ENCODE data around the gene RUNX1. TPM values are rescaled to one million over a fixed set of nuclear protein-coding genes. Genes with fewer than 3 reads are reported as not detected.
"Not testable (repeated sequence)": the region's sequence is repeated elsewhere in the genome, so short reads cannot be mapped to it uniquely, and the experiment has no call there.

RUNX1 gene
- total RNA-seq, 1 donor from 2014 or later: 0.41 TPM

GRCh38 chr21:34996304-34997101 lies 52.6 kb downstream of the RUNX1 start:
- no peak for DNase-seq (ENCODE audit: low spot score in 2 of 2)
- no peak for FAIRE-seq

DNA sequence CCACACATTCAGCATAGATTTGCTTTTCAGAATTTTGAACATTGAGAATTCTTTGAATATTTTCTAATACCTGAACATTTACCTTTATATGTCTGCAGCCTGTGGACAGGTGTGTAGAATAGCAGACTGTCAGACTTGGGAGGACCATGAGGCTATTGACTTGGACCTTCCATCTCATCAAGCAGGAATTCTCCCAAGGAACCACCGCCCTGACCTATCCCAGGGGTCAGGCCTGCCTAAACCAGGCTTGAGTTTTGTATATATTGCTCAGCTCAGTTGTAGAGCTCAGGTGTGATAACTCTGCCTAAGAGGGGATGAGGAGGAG lies 53.2 kb downstream of the RUNX1 start:
- no peak for FAIRE-seq
- no peak for DNase-seq (ENCODE audit: low spot score in 2 of 2)

DNA sequence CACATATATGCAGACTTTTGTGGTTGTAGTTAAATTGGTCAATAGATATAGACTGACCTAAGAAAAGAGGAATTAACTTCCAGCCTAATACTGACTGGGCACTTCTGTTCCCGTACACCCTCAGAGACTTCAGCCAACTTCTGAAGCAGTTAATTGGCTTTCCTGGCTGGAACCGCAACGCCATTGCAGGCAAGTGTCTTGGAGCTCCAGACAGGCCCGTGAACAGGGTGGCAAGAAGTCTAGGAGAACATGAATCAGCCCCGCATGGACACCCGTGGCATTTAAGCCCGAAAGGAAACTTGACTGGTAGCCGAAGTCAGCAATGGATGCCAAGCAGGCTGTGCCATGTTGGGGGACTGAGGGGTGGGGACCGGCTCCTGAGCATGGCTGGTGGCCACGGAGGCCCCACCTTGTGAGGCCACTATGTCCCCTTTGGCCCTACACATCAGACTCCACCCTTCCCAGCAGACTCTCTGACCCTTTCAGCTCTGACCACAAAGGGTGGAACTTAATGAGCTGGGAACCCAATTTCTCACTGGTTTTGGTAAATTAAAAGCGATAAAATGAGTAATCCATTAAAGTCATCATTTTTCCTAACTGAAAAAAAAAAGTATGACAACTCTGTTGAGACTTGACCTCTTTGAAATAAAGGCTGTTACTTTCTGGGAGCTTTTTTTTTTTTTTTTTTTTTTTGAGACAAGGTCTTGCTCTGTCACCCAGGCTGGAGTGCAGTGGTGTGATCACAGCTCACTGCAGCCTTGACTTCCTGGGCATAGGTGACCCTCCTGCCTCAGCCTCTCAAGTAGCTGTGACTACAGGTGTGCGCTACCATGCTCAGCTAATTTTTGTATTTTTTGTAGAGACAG lies 54.1 kb downstream of the RUNX1 start:
- FAIRE-seq (no peak), DNase-seq (ENCODE audit: low spot score in 2 of 2) (no peak)

DNA sequence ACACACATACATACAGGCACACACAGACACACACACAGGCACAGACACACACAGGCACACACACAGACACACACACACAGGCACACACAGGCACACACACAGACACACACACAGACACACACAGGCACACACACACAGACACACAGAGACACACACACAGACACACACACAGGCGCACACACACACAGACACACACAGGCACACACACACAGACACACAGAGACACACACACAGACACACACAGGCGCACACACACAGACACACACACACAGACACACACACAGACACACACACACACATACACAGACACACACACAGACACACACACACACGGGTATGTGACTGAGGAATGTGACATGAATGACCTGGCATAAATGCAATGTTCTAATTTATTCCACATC lies 55.6 kb downstream of the RUNX1 start:
- not testable (repeated sequence) for DNase-seq (ENCODE audit: low spot score in 2 of 2); FAIRE-seq

GRCh38 chr21:34992736-34993398 lies 56.2 kb downstream of the RUNX1 start:
- no peak for FAIRE-seq
- no peak for DNase-seq (ENCODE audit: low spot score in 2 of 2)

GRCh38 chr21:34992180-34992579 lies 56.9 kb downstream of the RUNX1 start:
- DNase-seq (ENCODE audit: low spot score in 2 of 2): no peak
- no peak for FAIRE-seq

GRCh38 chr21:34991366-34991957 lies 57.6 kb downstream of the RUNX1 start:
- no peak for DNase-seq (ENCODE audit: low spot score in 2 of 2)
- no peak for FAIRE-seq

GRCh38 chr21:34990842-34991241 lies 58.3 kb downstream of the RUNX1 start:
- FAIRE-seq (no peak), DNase-seq (ENCODE audit: low spot score in 2 of 2) (no peak)

- FAIRE-seq: no peak
Measured at GRCh38 chr21:34989337-34990151, 59.6 kb downstream of the RUNX1 start.

DNA sequence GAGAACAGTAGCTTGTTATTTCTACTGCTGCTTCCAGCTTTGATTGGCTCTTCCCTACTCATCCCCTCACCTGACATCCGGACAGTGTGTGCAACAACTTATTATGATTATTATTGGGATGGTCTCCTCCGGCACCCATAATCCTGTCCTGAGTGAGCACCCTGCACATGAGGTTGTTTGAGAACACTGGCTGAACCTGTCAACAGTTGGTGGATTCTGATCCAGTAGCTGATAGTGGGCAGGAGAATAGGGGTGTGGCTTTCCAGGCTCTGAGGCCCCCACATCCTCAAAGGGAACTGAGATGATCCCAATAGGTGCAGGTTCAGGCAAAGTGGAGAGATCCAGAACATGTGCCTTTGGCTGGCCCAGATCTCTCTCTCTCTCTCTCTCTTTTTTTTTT lies 60.5 kb downstream of the RUNX1 start:
- DNase-seq (ENCODE audit: low spot score in 2 of 2): no peak
- no peak for FAIRE-seq

More at GRCh38 chr21:34989337-34990151, 59.6 kb downstream of the RUNX1 start:
- peak in 1 of 2 donors; percentile 22 for DNase-seq (ENCODE audit: low spot score in 2 of 2)

DNA sequence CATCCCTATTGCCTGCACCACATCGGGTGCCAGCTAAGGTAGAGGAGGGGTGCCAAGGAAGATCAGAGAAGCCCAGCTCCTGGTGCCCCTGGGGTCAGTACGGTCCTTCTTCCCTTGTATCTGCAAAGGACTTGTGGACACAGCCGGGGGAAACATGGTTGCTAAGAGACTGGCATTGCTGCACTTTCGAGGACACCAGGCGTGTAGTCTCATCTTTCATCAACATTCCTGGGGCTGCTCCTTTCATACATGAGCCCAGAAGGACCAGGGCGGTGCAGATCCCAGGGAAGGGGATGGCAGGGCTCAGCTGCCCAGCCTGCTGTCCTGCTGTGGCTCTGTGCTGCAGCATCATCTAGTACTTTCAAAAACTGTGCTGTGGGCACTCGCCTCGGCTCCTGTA lies 61.0 kb downstream of the RUNX1 start:
- no peak for DNase-seq (ENCODE audit: low spot score in 2 of 2)

DNA sequence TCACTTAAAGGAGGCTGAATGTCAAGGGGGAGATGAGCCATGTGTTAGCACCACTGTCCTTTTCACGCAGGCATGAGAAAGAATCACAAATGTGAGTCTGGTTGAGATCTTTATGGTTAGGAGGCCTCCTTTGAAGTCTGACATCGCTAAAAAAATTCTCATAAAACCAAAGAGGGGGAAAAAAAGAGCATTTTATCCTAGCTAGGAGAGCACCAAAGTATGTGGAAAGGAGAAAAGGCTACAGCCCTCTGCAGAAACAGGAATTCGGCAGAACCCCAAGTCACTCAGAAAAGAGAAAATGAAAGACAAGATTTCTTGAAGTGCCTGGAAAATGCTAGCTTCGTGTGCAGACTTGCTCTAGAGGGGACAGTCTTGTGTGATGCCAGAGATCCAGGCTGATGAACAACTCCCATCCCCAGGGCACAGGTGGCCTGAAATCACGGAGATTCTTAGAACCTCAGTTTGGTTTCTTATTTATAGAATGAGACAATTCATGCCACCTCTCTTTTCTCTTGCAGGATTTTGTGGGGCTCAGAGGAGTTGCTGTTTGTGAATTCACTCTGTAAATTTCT lies 61.5 kb downstream of the RUNX1 start:
- FAIRE-seq: no peak

More for the DNA sequence above, 61.0 kb downstream of the RUNX1 start:
- no peak for FAIRE-seq

DNA sequence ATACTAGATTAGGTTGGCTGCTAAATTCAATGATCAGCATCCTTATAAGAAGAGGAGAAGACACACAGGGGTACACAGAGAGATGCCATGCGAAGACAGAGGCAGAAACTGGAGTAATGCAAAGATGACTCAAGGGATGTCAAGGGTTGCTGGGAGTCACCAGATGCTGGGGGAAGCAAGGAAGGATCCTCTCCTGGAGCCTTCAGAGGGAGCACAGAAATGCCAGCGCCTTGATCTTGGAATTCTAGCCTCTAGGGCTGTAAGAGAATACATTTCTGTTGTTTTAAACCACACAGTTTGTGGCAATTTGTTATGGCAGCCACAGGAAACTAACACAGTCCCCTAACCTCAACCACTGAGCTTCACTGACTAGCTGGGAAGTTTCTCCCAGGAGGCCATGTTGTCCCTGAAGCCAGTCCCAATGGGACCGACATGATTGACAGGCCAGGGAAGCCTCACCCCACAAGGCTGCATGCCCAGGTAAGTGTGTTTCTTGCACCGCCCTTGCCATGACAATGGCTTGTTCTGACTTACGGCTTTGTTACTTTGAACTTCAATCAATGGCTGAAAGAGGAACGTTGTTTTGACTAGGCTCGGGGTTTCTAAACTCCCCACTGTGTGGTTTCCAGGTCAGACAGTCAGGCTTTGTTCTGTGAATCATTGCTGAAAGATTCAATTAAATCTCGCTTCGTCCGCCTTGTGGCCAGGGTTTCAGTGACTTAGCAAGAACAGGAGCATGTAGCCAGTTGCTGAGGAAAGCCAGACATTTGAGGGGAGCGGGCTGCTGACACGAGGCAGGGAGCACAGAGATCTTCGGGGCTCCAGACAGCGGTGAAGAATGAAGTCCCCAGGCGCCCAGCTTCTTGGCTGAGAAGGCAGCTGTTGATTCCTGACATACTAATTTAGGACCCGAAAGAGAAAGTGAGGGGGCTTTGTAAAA lies 62.3 kb downstream of the RUNX1 start:
- DNase-seq (ENCODE audit: low spot score in 2 of 2) (no peak), FAIRE-seq (no peak)

More for the DNA sequence above, 61.5 kb downstream of the RUNX1 start:
- no peak for DNase-seq (ENCODE audit: low spot score in 2 of 2)

DNA sequence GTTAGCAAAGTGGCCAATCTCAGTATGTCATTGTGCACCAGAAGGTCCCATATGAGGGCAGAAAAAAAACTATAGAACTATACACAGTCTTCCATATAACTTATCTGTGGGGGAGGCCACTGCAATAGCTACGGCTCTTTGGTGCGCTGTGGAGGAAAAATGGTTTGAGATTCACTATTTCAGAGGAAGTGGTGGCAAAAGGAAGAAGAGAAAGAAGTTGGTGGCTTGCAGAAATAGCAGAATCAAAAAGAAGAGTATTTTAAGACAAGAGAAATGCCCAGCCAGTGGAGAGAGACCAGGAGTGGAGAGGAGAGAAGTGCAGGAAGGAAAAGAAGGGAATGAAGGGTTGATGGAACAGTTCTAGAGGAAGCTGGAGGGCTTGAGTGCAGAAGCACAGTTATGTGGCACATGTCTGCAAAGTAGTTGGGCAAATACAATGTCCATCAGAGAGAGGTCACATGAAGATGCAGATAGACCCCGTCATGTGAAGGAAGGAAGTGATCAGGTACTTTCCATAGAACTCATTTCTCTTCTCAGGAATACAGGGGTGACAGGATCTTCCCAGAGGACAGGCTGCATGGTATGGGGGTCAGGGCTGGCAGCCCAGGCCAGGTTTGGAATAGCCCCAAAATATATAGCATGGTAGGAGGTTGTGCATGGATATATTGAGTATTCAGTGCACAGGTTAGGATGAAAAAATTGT lies 64.6 kb downstream of the RUNX1 start:
- DNase-seq (ENCODE audit: low spot score in 2 of 2): no peak
- FAIRE-seq: no peak

DNA sequence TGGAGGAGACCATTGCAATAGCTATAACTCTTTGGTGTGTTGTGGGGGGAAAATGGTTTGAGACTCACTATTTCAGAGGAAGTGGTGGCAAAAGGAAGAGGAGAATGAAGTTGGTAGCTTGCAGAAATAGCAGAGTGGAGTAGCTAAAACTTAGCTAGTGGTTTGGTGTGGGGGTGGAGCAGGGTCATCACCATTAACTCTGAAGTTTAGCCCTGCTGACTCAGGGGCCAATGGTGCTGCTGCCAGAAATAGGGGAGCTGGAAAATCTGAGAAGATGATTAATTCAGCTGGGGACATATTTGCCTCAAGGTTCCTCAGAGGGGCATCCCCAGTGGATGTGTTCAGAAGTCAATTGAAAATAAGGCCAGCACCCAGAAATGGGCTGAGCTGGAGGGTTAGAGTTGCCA lies 65.4 kb downstream of the RUNX1 start:
- FAIRE-seq (no peak), DNase-seq (ENCODE audit: low spot score in 2 of 2) (no peak)

GRCh38 chr21:34981791-34982190 lies 67.3 kb downstream of the RUNX1 start:
- no peak for FAIRE-seq
- no peak for DNase-seq (ENCODE audit: low spot score in 2 of 2)

DNA sequence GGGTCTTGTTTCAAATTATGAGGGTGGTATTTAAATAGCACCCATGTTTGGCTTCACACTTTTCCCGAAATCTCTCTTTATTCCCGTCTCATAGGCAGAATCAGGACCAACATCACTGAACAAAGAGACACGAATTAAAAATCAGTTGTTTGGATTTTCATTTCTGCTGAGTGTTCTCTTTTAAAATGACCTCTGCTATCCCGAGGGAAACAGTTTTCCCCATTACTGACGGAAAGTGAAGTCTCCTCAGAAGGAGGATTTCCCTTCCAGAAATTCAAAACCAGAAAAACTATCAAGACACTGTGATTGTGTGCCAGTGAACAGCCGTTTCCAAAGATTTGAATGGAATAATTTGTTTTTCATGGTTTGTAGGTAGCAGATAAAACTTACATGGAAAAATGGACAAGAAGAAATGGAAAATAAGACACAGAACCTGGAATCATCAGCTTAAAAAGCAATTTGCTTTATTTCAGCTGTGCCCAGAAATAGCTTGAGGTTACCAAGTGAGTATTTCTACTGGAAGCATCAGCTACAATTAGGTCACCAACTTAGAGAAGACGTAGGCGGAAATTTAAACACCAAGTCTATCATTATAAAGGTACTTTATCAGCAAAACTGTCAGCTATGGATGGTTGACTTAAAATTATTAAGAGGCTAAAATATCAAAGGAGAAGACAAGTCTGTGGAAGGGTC lies 68.5 kb downstream of the RUNX1 start:
- DNase-seq (ENCODE audit: low spot score in 2 of 2): no peak
- no peak for FAIRE-seq

Measured in frontal cortex (tissue), 4 donors.